HS-27A (cell line): ENCODE measurements around the gene CATSPERE.
"Not testable (repeated sequence)": the region's sequence is repeated elsewhere in the genome, so short reads cannot be mapped to it uniquely, and the experiment has no call there.

Experiments
- DNase-seq: peaks from one replicate; pipeline ENCODE4 v3.0.0-alpha.2; 2012; ENCODE audit warnings: low read depth, missing footprints

The CATSPERE gene

DNA sequence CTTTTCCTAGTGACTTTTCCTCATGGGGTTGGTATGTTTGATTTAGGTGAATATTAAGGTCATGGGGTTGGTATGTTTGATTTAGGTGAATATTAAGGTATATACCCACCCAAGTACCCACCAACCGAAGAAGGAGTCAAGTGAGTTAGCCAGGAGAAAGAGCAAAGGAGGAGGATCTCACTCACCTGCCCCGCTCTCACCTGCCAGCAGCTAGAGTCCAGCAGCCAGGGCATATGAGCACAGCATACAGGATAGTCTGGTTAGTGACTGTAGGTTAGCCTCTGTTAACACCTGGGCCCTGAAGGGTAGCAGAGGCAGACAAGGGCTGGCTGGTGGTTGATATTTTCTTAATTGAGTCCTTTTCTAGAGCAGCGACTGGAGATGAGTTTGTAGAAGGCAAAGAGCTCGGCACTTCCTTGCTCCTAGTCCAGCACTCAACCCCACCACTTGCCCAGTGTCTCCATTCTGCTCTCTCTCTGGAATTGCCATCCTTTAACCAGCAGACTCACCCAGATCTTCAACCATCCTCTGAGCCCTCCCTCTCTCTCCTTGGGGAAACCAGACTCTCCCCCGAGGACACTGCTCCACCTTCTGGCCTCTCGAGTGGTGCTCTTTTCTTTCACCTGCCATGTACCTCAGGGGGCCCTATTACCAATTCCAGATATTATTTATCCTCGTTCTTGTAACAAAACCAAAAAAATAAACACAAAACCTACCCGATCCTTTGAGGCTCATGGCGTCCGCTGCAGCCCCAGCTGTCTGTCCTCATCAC, 175.6 kb downstream of the CATSPERE start:
- DNase-seq, result no peak

DNA sequence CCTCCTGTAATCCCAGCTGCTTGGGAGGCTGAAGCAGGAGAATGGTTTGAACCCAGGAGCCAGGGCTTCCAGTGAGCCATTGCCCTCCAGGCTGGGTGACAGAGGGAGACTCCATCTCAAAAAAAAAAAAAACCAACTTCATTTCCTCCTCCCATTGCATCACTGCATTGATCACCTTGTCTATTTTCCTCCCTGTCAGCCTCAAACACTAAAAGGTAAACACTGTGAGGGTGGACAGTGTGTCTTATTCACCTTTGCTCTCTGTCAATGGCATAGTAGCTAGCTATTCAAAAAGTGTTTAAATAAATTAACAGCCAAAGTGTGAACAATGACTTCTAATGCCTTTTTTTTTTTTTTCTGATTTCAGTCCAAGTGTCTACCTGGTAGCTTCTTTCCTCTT, 178.5 kb downstream of the CATSPERE start:
- no peak for DNase-seq

- no peak for DNase-seq
Observed at GRCh38 chr1:244640917-244641316, 179.8 kb downstream of the CATSPERE start.

DNA sequence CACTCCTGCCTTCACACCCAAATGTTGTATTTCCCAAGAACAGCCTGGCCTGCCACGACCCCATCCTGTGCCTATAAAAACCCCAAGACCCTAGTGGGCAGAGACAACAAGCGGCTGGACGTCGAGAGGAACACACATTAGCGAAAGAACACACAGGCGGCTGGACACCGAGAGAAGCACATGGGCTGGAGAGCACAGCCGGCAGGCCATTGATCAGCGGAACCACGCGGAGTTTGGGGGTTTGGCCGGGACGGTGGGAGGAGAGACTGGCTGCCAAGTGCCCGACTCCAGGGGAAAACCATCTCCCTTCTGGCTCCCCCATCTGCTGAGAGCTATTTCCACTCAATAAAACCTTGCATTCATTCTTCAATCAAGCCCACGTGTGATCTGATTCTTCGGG, 181.5 kb downstream of the CATSPERE start:
- no peak for DNase-seq

DNA sequence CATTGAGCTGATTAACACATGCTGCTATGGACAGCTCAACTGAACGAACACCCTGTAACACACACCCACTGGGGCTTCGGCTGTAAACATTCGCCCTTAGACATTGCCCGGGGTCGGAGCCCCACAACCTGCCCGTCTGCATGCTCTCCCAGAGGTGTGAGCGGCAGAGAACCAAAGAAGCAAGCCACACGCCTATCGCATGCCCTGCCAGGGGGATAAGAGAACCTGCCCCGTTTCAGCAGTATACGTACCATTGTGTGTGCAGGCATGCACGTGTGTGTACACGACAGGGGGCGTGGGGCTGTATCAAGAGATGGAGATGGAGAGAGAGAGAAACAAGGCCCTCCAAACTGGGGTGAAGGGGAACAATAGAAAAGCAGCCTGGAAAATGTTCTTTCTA, 181.9 kb downstream of the CATSPERE start:
- no peak for DNase-seq

DNA sequence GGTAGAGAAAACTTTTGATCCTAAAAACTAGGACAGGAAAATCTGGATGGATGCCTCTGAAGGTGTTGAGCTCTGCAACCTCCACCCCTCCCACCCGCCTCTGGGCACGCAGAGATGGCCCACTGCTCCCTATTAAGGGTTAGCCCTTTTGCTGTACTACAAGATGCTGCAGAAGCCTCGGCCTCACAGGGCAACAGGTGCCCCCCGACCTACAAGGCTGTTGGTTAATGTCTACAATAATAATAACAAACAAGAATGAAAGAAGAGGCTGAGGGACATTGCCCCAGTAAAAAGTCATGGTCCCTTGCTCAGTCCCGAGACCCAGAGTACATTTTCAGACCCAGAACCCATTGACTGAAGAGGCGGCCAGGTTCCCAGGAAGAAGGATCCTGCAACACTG, 184.3 kb downstream of the CATSPERE start:
- DNase-seq, result no peak

GRCh38 chr1:244645890-244646289, 184.8 kb downstream of the CATSPERE start:
- no peak for DNase-seq

GRCh38 chr1:244647819-244648218, 186.7 kb downstream of the CATSPERE start:
- no peak for DNase-seq

DNA sequence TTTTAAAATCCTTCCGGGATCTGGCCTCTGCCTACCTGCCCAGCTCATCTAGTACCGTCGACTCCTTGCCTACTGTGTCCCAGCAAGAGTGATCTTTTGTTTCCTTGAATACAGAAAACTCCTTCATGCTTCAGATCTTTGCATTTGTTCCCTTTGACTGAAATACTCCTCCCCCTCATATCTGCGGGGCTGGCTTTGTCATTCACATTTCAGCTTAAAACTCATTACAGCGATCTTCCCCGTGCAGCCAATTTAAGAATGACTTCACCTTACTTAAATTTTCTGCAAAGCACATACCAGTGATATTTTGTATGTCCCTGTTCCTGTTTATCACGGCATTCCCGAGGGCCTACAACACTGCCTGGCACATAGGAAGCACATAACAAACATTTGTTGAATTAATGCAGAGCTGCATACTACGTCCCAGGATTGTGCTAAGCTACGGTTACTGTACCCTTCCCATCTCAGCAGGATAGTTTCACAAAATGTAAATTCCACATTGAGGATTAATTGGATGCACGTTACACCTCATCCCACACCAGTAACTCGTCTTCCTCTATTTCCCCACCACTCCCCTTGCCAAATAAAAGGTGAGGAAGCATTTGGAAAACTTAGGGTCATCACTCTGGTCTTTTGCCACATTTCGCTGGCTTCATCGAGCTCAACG, 191.0 kb downstream of the CATSPERE start:
- no peak for DNase-seq

DNA sequence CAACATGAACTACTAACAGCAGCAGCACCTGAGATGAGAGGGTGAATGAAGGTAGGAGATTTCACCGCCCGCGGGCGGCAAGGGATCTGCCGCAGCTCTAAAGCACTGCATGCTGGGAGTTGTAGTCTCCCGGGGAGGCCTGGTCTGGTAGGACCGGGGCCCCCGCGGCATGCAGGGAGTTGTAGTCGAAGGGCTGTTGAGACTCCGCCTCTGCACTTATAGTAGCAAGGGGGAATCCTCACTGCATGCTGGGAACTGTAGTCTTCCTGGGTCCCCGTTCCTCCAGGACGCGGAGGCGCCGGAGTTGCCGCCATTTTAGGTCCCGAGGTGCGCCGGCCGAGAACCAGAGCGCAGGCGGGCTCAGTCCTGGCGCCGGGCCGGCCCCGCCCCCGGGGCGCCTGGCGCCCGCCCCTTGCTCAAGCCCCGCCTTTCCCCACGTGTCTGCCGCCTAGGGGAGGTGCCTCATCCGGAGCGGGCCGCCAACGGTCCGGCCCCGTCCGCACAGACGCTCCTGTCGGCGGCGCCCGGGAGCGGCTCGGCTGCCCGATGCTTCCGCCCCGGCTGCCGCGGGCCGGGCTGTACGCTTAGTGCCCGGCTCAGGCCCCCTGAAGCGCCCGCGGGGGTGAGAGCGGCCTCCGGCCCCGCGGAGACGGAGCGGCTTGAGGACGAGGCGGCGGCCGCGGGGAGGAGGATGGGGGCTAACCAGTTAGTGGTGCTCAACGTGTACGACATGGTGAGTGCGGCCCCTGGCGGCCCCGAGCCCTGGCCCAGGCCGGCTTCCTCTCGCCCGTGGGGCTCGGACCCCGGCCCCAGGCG, 191.8 kb downstream of the CATSPERE start, which contains the start of gene DESI2:
Gene DESI2 (plus strand): TSS at position 504 of the 816 bp plus-strand sequence. CDS start 188 bp downstream, at position 692.
- peak; percentile 94 for DNase-seq

DNA sequence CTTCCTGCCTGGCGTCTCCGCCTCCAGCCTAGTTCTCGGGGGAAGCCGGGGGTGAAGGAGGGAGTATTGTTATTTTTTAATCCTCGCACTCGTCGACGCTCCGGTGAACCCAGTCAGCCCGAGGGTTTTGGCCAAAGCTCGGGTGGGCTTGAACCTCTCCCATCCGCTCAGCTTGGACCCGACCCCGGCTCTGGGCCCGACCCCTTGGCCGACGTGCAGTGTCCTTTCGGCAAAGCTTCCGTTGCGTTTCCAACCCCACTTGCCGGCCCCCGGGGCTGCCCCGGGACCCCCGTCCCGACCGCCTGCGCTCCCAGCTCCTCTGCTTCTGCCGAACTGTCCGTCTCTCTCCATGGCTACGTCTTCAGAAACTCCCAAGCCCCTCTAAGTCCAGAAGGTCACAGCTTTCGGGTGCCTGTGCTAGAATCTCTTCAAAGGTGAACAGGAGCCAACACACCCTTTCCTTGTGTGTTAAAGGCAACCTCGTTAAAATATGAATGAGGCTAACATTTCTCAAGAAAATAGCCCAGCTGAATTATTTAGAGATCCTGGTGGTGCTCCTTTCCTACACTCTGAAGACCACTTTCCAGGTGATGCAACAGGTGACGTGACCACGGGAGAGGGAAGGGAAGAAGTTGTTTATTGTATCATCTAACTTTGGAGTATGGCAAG, 192.5 kb downstream of the CATSPERE start:
- no peak for DNase-seq

DNA sequence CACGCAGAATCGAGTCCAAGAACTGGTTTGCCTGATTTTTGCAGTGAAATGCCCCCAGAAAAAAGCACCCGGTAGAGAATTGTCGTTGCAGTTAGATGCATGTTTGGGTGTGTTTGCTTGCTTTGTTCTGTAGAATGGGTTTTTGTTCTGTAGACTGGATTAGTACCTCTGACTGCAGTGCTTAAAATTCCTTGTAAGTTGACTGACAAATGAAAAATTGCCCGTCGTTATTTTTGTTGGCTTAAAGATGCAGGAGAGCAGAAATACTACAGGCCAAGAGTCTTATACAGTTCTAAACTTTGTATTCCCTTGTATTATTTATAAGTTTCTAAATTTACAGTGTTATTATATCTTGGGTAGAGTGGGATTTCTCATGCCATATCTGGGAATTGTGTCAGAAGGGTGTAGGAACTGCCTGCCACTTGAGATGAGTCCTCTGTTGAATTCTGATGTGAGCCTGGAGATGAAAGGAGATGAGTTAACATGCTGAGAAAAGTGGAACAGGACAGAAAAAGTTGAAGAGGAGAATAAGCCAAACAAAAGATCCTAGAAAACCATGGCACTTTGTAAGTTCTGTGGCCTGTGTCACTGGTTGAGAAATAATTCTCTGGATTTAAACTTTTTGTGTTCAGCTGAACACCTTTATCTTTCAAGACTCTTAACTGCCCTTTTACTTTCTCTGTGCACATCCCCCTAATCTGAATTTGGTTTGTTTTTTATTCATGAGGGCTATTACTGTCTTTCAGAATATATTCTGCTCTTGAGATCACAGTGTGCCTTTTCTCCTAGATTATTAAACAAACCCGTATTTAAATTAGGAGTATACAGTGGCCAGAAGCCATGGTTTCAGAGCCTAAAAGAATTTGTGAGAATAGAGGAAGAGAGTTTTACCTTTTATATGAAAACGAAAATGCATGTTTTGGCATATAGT, 193.3 kb downstream of the CATSPERE start:
- DNase-seq, result no peak

GRCh38 chr1:244655186-244655585, 194.1 kb downstream of the CATSPERE start:
- no peak for DNase-seq

DNA sequence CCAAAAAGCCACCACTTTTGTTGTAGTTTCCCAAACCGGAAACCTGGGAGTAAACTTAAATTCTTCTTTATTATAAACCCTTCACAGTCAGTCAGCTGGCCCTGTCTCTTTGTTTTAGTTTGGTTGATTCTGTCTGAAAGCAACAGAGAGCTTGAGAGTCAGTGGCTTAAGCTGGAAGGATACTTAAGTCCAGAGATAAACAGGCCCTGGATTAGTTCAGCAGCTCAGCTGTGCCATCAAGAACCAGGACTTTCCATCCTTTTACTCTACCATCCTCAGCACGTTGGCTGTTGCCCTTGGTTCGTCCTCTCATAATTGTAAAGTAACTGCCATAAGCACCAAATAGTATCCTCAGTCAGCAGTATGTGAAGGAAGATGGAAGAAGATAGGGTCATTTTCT, 196.3 kb downstream of the CATSPERE start:
- no peak for DNase-seq

DNA sequence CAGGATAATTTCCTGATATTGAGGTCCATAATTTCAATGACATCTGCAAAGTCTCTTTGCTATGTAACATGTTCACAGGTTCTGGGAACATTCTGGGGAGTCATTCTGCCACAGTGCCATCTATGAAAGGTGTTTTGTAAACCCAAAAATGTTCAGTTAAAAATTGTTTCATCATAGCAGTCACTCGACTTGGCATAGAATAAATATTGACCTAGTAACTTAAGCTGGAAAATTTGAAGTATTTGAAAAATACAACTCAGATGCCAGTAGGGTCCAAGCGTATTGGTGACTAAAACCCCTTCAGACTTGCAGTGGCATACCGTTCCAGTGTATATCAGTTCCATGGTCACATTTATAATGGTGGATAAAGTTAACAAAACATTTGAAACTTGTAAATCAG, 198.6 kb downstream of the CATSPERE start:
- no peak for DNase-seq

- DNase-seq, result no peak
Observed at GRCh38 chr1:244660595-244660994, 199.5 kb downstream of the CATSPERE start.

DNA sequence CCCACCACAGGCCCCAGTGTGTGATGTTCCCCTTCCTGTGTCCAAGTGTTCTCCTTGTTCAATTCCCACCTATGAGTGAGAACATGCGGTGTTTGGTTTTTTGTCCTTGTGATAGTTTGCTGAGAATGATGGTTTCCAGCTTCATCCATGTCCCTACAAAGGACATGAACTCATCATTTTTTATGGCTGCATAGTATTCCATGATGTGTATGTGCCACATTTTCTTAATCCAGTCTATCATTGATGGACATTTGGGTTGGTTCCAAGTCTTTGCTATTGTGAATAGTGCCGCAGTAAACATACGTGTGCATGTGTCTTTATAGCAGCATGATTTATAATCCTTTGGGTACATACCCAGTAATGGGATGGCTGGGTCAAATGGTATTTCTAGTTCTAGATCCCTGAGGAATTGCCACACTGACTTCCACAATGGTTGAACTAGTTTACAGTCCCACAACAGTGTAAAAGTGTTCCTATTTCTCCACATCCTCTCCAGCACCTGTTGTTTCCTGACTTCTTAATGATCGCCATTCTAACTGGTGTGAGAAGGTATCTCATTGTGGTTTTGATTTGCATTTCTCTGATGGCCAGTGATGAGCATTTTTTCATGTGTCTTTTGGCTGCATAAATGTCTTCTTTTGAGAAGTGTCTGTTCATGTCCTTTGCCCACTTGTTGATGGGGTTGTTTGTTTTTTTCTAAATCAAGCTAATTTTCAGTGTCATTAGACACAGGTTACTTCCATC, 200.7 kb downstream of the CATSPERE start:
- DNase-seq, result not testable (repeated sequence)

DNA sequence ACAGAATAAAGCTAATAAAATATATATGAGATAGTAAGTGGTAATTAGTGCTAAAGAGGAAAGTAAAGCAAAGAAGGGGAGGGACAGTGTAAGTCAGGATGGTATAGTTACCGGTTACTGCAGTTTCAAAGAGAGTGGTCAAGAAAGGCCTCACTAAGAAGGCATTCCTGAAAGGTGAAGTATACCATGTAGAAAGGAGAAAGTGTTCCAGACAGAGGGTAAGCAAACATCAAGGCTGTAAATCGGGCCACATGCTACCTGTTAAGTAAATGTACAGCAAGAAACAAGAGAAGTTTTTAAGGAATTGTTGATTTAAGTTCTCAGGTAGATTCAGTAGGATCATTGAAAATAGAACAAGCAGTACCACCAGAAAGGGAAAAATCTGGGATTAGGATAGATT, 201.5 kb downstream of the CATSPERE start:
- no peak for DNase-seq

DNA sequence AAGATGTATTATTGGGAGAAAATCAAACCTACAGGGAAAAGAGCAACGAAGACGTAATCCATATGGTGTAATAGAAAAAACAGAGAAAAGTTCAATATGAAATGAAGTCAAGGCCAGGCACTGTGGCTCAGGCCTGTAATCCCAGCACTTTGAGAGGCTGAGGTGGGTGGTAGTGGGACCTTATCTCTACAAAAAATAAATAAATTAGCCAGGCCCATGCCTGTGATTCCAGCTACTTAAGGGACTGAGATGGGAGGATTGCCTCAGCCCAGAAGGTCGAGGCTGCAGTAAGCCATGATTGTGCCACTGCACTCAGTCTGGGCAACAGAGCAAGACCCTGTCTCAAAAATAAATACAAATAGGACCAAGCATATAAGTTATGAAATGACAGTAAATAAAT, 203.3 kb downstream of the CATSPERE start:
- DNase-seq, result no peak

DNA sequence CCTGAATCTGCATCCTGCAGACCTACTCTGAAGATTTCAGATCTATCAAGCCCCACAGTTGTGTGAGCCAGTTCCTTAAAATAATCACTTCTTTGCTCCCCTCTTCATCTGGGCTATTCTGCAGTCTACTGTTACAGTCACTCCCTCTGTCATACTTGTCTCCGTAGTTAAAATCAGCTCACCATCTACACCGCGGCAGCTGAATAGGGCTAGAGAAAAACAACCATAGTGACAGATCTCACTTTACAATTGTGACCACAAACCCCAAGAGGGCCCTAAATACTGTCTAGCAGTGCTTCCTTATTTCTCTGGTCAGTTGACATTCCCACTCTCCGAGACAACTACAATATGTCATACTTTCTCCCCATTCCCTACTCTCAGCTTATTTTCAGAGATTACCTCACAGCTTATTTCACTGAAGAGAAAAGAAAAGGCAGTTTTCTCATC, 204.7 kb downstream of the CATSPERE start:
- DNase-seq, result no peak
